ENCODE data around the gene HARBI1.
A peak's percentile ranks its signal among the peaks of the same experiment; 100 is the strongest.

Gene HARBI1

GRCh38 chr11:46635557-46636139 is 18.6 kb upstream of the HARBI1 start:
- DNase-seq, result no peak

- no peak for DNase-seq
Observed at GRCh38 chr11:46633291-46634217, 16.5 kb upstream of the HARBI1 start.

GRCh38 chr11:46632502-46632901 is 15.5 kb upstream of the HARBI1 start:
- DNase-seq, result no peak

GRCh38 chr11:46631676-46632075 is 14.6 kb upstream of the HARBI1 start:
- DNase-seq, result no peak

GRCh38 chr11:46630237-46630636 is 13.2 kb upstream of the HARBI1 start:
- DNase-seq, result no peak

DNA sequence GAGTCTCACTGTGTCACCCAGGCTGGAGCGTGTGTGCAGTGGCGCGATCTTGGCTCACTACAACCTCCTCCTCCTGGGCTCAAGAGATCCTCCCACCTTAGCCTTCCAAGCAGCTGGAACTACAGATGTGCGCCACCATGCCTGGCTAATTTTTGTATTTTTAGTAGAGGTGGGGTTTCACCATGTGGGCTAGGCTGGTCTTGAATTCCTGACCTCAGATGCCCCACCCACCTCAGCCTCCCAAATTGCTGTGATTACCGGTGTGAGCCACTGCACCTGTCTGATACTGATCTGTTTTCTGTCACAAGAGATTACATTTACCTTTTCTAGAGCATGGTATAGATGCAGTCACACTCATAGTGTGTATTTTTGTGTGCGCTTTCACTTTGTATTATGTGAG is 11.9 kb upstream of the HARBI1 start:
- no peak for DNase-seq

GRCh38 chr11:46625406-46625805 is 8.4 kb upstream of the HARBI1 start:
- no peak for DNase-seq

- DNase-seq, result no peak
Observed at GRCh38 chr11:46618837-46619236, 1.8 kb upstream of the HARBI1 start.

DNA sequence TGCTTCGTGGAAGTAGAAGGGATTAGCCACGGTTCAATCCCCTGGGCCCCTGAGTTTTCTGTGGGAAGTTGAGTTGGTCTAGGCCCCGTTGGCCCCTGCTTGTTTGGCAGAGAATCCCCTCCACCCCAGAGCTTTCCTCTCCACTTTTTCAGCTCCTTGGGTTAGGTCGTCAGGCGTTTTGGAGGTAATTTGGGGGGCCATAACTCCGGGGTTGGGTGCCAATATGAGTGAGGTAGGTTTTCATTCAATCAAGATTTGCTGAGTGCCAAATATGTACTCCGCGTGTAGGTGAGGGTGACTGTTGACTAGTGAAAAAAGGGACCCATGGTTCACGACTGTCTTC is 916 bp upstream of the HARBI1 start:
- no peak for DNase-seq

DNA sequence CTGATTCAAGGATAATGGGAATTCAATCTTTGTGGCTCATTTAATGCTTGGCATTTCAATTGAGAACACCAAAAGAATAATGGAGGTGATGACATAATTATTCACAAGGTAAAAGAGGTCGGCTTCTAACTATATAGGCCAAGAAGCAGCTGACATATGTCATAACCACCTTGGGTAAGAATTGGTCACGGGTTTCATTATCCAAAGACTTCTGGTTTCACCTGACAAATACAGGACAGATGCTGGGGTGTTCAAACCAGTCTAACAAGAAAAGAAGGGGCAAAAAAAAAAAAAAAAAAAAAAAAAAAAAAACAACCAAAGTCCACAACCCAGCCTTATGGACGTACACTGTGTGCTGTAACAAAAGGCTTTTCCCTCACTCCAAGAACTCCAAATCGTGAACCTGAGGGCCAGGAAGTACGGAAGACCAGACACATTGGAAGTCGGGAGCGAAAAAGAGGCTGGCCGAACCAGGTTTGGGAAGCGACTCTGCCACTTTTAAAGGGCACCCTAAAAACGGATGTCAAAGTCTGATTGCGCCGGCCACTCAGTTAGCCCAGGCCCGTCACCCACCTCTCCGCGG is 385 bp downstream of the HARBI1 start:
- DNase-seq, result no peak

DNA sequence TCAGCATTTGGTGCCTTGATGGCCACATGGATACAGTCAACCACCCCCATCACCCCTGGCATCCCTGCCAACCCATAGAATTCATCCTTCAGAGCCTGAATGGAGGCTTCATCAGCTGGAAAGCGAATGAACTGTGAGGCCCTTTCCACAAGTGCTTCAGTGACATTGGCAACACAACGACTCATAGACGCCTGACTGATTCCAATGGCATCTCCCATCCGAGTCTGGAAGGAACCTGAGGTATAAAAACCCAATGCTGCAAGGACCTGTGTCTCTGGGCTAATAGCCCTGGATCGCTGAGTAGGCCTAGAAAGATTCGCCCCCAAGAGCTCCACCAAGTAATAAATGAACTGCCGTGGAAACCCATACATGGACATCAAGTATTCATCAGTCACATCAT is 1.3 kb downstream of the HARBI1 start:
- DNase-seq, result no peak

DNA sequence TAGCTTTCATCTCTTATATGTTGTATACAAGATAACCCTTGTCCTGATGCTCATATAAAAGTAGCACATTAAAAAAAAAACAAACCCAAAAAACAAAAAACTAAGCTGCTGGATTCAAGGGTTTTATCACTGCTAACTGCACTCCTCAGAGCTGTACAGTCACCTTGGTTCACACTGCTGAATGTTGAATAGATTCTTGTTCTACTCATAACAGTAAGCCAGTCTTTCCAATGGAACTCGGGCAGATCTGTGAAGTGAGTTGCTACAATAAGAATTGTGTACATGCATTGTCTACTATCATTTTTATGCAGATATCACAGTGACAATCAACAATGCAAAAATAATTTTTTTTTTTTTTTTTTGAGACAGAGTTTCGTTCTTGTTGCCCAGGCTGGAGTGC is 4.7 kb downstream of the HARBI1 start:
- peak in 4 of 56 donors; percentile 3 to 31 (median 13) for DNase-seq

DNA sequence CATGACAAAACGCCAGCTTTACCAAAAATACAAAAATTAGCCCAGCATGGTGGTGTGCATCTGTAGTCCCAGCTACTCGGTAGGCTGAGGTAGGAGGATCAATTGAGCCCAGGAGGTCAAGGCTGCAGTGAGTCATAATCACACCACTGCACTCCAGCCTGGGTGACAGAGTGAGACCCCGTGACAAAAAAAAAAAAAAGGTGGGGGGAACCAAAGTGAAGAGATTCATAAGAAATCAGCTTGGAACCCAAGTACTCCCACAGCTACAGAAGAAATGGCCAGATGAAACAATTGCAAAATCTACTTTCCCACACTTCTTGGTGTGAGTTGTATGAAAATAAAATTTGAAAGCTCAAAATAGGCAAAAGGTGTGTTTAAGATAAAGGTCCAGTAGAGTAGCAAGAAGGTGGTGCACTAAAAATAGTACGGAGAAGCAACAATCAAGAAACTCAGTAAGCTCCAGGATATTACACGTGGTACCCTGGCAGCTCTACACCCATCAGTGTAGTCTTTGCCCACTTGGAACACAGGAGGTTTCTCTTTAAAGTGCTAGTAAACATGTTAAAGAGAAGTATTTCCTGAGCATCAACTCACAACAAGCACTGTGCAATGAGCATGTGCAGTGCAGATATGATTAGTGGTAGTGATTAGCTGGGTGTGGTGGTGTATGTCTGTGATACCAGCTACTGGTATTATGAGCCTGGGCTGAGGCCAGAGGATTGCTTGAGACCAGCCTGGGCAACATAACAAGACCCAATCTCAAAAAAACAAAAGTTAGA is 5.3 kb downstream of the HARBI1 start:
- DNase-seq, result no peak

DNA sequence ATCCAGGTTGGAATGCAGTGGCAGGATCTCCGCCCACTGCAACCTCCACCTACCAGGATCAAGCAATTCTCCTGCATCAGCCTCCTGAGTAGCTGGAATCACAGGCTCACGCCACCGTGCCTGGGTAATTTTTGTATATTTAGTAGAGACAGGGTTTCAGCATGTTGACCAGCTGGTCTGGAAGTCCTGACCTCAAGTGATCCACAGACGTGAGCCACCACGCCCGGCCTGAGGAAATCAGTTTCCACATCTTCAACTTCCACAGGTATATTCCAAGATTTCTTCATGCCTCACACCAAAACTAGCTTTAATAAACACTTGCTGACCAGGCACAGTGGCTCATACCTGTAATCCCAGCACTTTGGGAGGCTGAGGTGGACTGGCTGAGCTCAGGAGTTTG is 7.6 kb downstream of the HARBI1 start:
- no peak for DNase-seq

DNA sequence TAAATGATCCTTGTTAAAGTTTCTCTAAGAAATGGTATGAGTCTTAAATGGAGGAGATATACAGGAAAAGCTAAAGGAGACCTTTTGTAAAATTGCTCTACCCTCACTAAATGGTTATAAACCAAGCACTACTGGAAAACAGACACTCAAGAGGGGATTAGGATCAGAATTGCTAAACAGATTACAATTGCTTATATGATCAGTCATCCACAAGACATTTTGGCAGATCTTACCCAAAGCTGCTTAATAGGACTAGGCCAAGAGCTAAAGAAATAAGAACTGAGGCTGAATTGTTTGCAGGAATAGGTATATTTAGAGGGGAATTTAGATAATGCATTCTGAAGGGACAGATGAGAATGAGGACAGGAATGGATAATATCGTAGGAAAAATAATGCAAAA is 9.5 kb downstream of the HARBI1 start:
- DNase-seq, result no peak

GRCh38 chr11:46604796-46605195 is 12.2 kb downstream of the HARBI1 start:
- no peak for DNase-seq

DNA sequence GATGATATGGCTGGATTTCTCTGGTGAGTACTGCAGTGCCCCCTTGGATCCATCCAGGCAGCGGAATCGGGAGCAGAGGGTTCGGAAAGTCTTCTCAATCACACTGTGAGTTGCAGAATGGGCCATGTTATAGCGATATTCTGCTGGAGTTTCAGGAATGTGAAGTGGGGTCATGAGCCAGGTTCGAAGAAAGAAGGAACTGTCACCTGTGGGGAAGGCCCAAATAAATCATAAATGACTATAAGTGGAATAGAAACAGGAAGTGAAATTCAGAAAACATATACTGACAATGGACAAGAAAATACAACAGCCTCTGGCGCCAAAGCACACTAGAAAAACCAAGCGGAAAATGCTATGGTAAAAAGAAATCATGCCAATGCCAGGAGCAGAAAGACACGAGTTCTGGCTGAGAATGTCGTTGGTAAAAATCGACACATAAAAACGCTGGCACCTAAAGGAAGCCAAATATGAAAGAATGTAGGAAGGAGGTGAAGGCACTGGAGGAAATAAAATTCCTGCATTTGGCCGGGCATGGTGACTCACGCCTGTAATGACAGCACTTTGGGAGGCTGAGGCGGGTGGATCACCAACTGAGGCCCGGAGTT is 13.2 kb downstream of the HARBI1 start:
- DNase-seq, result no peak

DNA sequence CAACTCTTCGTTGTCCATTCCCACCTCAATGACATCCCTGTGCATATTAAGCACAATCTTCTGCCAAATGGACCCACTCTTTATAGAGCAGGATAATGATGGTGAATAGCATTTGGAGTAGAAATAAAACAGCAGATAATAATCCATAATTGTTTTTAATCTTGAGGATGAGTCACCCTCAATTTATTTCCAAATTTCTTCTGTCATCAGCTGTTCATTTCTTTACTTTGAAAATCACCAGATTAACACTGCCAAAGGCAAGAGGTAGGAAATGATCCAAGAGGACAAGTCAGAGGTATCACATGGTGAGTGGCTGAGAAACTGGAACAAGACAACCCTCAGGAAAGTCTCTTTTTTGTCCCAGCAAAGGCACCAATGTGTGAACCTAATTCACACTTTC is 15.9 kb downstream of the HARBI1 start:
- no peak for DNase-seq

GRCh38 chr11:46600194-46600960 is 16.6 kb downstream of the HARBI1 start:
- no peak for DNase-seq

GRCh38 chr11:46599340-46600193 is 17.5 kb downstream of the HARBI1 start:
- DNase-seq, result no peak

All from nucleus accumbens (tissue), 56 donors.